GM18505 (cell line): ENCODE measurements around the gene NCR3LG1.

ENCODE experiments used
- ATAC-seq: cut with Tn5 transposase; IDR thresholded peaks from one replicate; pipeline ENCODE4 v1.9.1; 2021; ENCODE audit not compliant: unreplicated experiment
- POLR2A ChIP-seq: IDR thresholded peaks from 4 replicates; pipeline ENCODE4 v1.6.1; 2011; ENCODE audit warnings: borderline replicate concordance; ENCODE audit not compliant: insufficient read depth, insufficient read length; ENCODE audit errors: extremely low read depth

The NCR3LG1 gene

GRCh38 chr11:17351510-17352176 lies at the start of gene NCR3LG1:
Gene NCR3LG1 (plus strand): TSS chr11:17351800. CDS start chr11:17351970, 170 bp downstream.
- no peak for ATAC-seq
- TF ChIP-seq POLR2A = no peak

- ATAC-seq = no peak
- no peak for TF ChIP-seq POLR2A
Measured at GRCh38 chr11:17313349-17314231, 38.0 kb upstream of the NCR3LG1 start.

- no peak for ATAC-seq
- no peak for TF ChIP-seq POLR2A
Measured at GRCh38 chr11:17314232-17314547, 37.4 kb upstream of the NCR3LG1 start.

GRCh38 chr11:17314904-17315426 lies 36.6 kb upstream of the NCR3LG1 start:
- no peak for ATAC-seq
- TF ChIP-seq POLR2A = no peak

GRCh38 chr11:17328871-17329494 lies 22.6 kb upstream of the NCR3LG1 start:
- ATAC-seq = no peak
- no peak for TF ChIP-seq POLR2A

GRCh38 chr11:17331669-17332068 lies 19.9 kb upstream of the NCR3LG1 start:
- ATAC-seq = no peak

GRCh38 chr11:17333799-17334586 lies 17.6 kb upstream of the NCR3LG1 start:
- no peak for ATAC-seq
- TF ChIP-seq POLR2A = no peak

More at GRCh38 chr11:17331669-17332068, 19.9 kb upstream of the NCR3LG1 start:
- no peak for TF ChIP-seq POLR2A

- no peak for ATAC-seq
- no peak for TF ChIP-seq POLR2A
Measured at GRCh38 chr11:17343257-17343656, 8.3 kb upstream of the NCR3LG1 start.

GRCh38 chr11:17343907-17344306 lies 7.7 kb upstream of the NCR3LG1 start:
- TF ChIP-seq POLR2A = no peak
- ATAC-seq = no peak

GRCh38 chr11:17347676-17348075 lies 3.9 kb upstream of the NCR3LG1 start:
- no peak for TF ChIP-seq POLR2A
- no peak for ATAC-seq

GRCh38 chr11:17350455-17351171 lies 987 bp upstream of the NCR3LG1 start:
- no peak for ATAC-seq
- no peak for TF ChIP-seq POLR2A

- no peak for TF ChIP-seq POLR2A
- ATAC-seq = no peak
Measured at GRCh38 chr11:17351172-17351509, 459 bp upstream of the NCR3LG1 start.
